Measurements from ENCODE around the gene PTPN1.
"Not testable (repeated sequence)": the region's sequence is repeated elsewhere in the genome, so short reads cannot be mapped to it uniquely, and the experiment has no call there.

The PTPN1 gene

GRCh38 chr20:50481741-50482140 lies 28.4 kb upstream of the PTPN1 start:
- DNase-seq (ENCODE audit: low spot score), result no peak

- DNase-seq (ENCODE audit: low spot score), result no peak
Observed at GRCh38 chr20:50482396-50482981, 27.7 kb upstream of the PTPN1 start.

- DNase-seq (ENCODE audit: low spot score), result no peak
Observed at GRCh38 chr20:50484271-50484976, 25.8 kb upstream of the PTPN1 start.

- no peak for DNase-seq (ENCODE audit: low spot score)
Observed at GRCh38 chr20:50487397-50487796, 22.8 kb upstream of the PTPN1 start.

- no peak for DNase-seq (ENCODE audit: low spot score)
Observed at GRCh38 chr20:50488236-50488806, 21.9 kb upstream of the PTPN1 start.

- no peak for DNase-seq (ENCODE audit: low spot score)
Observed at GRCh38 chr20:50491168-50491567, 19.0 kb upstream of the PTPN1 start.

- DNase-seq (ENCODE audit: low spot score), result no peak
Observed at GRCh38 chr20:50491926-50492634, 18.1 kb upstream of the PTPN1 start.

- no peak for DNase-seq (ENCODE audit: low spot score)
Observed at GRCh38 chr20:50493881-50494253, 16.3 kb upstream of the PTPN1 start.

- no peak for DNase-seq (ENCODE audit: low spot score)
Observed at GRCh38 chr20:50494428-50494827, 15.8 kb upstream of the PTPN1 start.

GRCh38 chr20:50496773-50497385 lies 13.3 kb upstream of the PTPN1 start:
- no peak for DNase-seq (ENCODE audit: low spot score)

- no peak for DNase-seq (ENCODE audit: low spot score)
Observed at GRCh38 chr20:50498071-50498776, 12.0 kb upstream of the PTPN1 start.

- DNase-seq (ENCODE audit: low spot score), result no peak
Observed at GRCh38 chr20:50499938-50500337, 10.2 kb upstream of the PTPN1 start.

- no peak for DNase-seq (ENCODE audit: low spot score)
Observed at GRCh38 chr20:50501972-50502745, 8.0 kb upstream of the PTPN1 start.

- DNase-seq (ENCODE audit: low spot score), result no peak
Observed at GRCh38 chr20:50504231-50504823, 5.9 kb upstream of the PTPN1 start.

- no peak for DNase-seq (ENCODE audit: low spot score)
Observed at GRCh38 chr20:50506270-50506579, 4.0 kb upstream of the PTPN1 start.

- DNase-seq (ENCODE audit: low spot score), result not testable (repeated sequence)
Observed at GRCh38 chr20:50507745-50508144, 2.4 kb upstream of the PTPN1 start.

GRCh38 chr20:50508171-50508755 lies 1.9 kb upstream of the PTPN1 start:
- no peak for DNase-seq (ENCODE audit: low spot score)

GRCh38 chr20:50510706-50511542 lies 741 bp downstream of the PTPN1 start:
- no peak for DNase-seq (ENCODE audit: low spot score)

GRCh38 chr20:50512323-50512722 lies 2.1 kb downstream of the PTPN1 start:
- DNase-seq (ENCODE audit: low spot score), result no peak
